LNCaP clone FGC (cell line): ENCODE measurements around the gene TBX1.

Experiments
- DNase-seq: peaks from one replicate; pipeline ENCODE4 v3.0.0-alpha.2; 2011; ENCODE audit warnings: low read depth
- H3K4me3 ChIP-seq: 2 replicates; pipeline ENCODE4 v1.5.1; 2011; ENCODE audit warnings: mild to moderate bottlenecking, low read depth, low read length, control low read depth
- CTCF ChIP-seq: IDR thresholded peaks from 2 replicates; pipeline ENCODE4 v1.5.1; 2012; ENCODE audit warnings: mild to moderate bottlenecking; ENCODE audit not compliant: control insufficient read depth, insufficient read depth; ENCODE audit errors: extremely low read depth

Gene TBX1

GRCh38 chr22:19719488-19720021 is 41.0 kb upstream of the TBX1 start:
- H3K4me3 ChIP-seq = no peak overlapping the region
- TF ChIP-seq CTCF = no peak
- no peak for DNase-seq

- DNase-seq = no peak
- no peak overlapping the region for H3K4me3 ChIP-seq
- TF ChIP-seq CTCF = no peak
Measured at GRCh38 chr22:19720150-19720827, 40.3 kb upstream of the TBX1 start.

- no peak overlapping the region for H3K4me3 ChIP-seq
- TF ChIP-seq CTCF = no peak
- DNase-seq = no peak
Measured at GRCh38 chr22:19720999-19721329, 39.6 kb upstream of the TBX1 start.

- H3K4me3 ChIP-seq = no peak overlapping the region
- DNase-seq = no peak
- TF ChIP-seq CTCF = no peak
Measured at GRCh38 chr22:19721330-19722177, 39.0 kb upstream of the TBX1 start.

GRCh38 chr22:19722178-19722981 is 38.2 kb upstream of the TBX1 start:
- TF ChIP-seq CTCF = no peak
- no peak overlapping the region for H3K4me3 ChIP-seq
- DNase-seq = no peak

- no peak for TF ChIP-seq CTCF
- DNase-seq = no peak
- no peak overlapping the region for H3K4me3 ChIP-seq
Measured at GRCh38 chr22:19722982-19723231, 37.7 kb upstream of the TBX1 start.
